ENCODE results near the gene OSBPL2. TPM values are rescaled to one million over a fixed set of nuclear protein-coding genes. Genes with fewer than 3 reads are reported as not detected.

The OSBPL2 gene
- total RNA-seq, 4 donors from 2014 or later = 52.8 to 86.7 (median 64.2) TPM

- DNase-seq = no peak
- Histone ChIP-seq H3K27ac (no peak overlapping the region), H3K27me3 (no peaks in the 10 kb centered on the region), H3K9me3 (no peaks in the 10 kb centered on the region), H3K4me3 (no peak overlapping the region), H3K4me1 (peaks cover 7 to 25% (median 18%) of the 10 kb centered on the region in 4 donors), H3K36me3 (peaks cover 0 to 66% (median 0%) of the 10 kb centered on the region in 3 donors)
- no peak for TF ChIP-seq POLR2A (IDR thresholded peaks at IDR 0.05)
These were observed 68.3 kb downstream of the OSBPL2 start for GRCh38 chr20:62306414-62307187.

DNA sequence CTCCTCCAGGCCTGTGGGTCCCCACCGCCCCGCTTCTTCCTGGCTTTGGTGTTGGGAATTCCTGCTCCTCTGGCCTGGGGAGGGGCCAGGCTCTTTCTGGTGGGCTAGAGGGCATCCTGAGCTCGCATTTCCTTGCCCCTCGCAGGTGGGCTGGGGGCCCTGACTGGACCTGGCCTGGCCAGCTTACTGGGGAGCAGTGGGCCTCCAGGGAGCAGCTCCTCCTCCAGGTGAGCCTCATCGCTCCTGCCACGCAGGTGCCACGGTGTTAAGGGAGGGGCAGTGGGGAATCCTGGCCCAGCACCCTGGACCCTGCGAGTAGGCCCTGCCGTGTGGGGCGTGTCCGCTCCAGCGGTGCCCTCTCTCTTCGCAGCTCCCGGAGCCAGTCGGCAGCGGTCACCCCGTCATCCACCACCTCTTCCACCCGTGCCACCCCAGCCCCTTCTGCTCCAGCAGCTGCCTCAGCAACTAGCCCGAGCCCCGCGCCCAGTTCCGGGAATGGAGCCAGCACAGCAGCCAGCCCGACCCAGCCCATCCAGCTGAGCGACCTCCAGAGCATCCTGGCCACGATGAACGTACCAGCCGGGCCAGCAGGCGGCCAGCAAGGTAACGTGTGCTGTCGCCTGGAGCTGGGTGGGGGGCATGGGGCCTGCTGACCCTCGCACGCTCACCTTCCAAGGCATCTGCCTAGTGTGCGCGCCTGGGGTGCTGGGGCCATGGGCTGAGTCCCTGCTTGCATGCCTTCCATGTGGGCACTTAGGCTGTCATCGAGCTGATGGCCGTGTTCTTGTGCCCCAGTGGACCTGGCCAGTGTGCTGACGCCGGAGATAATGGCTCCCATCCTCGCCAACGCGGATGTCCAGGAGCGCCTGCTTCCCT, 69.1 kb downstream of the OSBPL2 start:
- H3K4me1 ChIP-seq = peaks cover 7 to 25% (median 18%) of the 10 kb centered on the region in 4 donors
- no peak for DNase-seq
- H3K27me3 ChIP-seq = no peaks in the 10 kb centered on the region
- TF ChIP-seq POLR2A (IDR thresholded peaks at IDR 0.05) = no peak
- TF ChIP-seq, protein P1, sequence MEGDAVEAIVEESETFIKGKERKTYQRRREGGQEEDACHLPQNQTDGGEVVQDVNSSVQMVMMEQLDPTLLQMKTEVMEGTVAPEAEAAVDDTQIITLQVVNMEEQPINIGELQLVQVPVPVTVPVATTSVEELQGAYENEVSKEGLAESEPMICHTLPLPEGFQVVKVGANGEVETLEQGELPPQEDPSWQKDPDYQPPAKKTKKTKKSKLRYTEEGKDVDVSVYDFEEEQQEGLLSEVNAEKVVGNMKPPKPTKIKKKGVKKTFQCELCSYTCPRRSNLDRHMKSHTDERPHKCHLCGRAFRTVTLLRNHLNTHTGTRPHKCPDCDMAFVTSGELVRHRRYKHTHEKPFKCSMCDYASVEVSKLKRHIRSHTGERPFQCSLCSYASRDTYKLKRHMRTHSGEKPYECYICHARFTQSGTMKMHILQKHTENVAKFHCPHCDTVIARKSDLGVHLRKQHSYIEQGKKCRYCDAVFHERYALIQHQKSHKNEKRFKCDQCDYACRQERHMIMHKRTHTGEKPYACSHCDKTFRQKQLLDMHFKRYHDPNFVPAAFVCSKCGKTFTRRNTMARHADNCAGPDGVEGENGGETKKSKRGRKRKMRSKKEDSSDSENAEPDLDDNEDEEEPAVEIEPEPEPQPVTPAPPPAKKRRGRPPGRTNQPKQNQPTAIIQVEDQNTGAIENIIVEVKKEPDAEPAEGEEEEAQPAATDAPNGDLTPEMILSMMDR (IDR thresholded peaks at IDR 0.05) = no peak
- no peaks in the 10 kb centered on the region for H3K9me3 ChIP-seq
- H3K27ac ChIP-seq = no peak overlapping the region
- H3K36me3 ChIP-seq = peaks cover 0 to 73% (median 0%) of the 10 kb centered on the region in 3 donors
- no peak overlapping the region for H3K4me3 ChIP-seq

GRCh38 chr20:62308102-62308822, 69.9 kb downstream of the OSBPL2 start:
- H3K4me1 ChIP-seq = peaks cover 7 to 25% (median 17%) of the 10 kb centered on the region in 4 donors
- H3K36me3 ChIP-seq = peaks cover 0 to 73% (median 0%) of the 10 kb centered on the region in 3 donors
- TF ChIP-seq, protein P1 (IDR thresholded peaks at IDR 0.05) = no peak
- no peak for TF ChIP-seq POLR2A (IDR thresholded peaks at IDR 0.05)
- no peaks in the 10 kb centered on the region for H3K27me3 ChIP-seq
- H3K27ac ChIP-seq = no peak overlapping the region
- DNase-seq = no peak
- H3K4me3 ChIP-seq = no peak overlapping the region
- no peaks in the 10 kb centered on the region for H3K9me3 ChIP-seq

DNA sequence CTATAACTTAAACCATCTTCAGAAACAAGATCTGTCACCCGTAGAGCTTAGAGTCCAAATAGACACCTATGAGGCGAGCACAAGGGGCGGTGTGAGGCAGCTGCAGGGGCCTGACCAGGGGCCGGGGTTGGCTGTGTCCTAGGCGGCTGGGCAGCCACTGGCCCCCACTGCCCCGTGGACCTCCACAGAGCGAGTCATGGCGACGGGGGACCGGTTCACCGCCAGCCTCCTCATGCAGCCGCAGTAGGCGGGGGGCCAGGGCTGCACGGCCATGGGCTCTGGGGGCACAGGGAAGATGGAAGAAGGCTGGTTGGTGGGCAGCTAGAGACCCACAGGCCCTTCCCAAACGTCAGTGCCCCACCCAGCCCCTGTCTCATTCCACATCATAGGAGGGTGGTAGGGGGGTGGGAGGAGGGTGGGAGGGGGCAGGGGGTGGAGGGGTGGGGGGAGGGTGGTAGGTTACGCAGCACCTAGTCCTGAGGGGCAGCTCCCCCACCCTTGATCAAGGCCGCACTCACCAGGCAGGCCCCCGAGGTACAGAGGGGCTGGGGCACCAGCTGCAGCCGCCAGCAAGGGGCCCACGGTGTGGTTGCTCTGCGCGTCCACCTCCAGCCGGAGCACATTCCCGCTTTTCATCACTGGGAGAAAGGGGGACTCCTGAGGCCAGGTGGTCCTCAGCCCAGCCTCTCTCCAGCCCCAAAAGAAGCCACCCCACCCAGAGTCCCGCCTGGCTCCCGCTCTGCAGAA, 71.0 kb downstream of the OSBPL2 start:
- Histone ChIP-seq H3K27ac (no peak overlapping the region), H3K36me3 (peaks cover 0 to 76% (median 0%) of the 10 kb centered on the region in 3 donors), H3K4me3 (no peak overlapping the region), H3K27me3 (no peaks in the 10 kb centered on the region), H3K4me1 (peaks cover 3 to 17% (median 8%) of the 10 kb centered on the region in 4 donors), H3K9me3 (no peaks in the 10 kb centered on the region)
- TF ChIP-seq POLR2A (IDR thresholded peaks at IDR 0.05) = no peak
- TF ChIP-seq, protein P1 (IDR thresholded peaks at IDR 0.05) = no peak
- no peak for DNase-seq

DNA sequence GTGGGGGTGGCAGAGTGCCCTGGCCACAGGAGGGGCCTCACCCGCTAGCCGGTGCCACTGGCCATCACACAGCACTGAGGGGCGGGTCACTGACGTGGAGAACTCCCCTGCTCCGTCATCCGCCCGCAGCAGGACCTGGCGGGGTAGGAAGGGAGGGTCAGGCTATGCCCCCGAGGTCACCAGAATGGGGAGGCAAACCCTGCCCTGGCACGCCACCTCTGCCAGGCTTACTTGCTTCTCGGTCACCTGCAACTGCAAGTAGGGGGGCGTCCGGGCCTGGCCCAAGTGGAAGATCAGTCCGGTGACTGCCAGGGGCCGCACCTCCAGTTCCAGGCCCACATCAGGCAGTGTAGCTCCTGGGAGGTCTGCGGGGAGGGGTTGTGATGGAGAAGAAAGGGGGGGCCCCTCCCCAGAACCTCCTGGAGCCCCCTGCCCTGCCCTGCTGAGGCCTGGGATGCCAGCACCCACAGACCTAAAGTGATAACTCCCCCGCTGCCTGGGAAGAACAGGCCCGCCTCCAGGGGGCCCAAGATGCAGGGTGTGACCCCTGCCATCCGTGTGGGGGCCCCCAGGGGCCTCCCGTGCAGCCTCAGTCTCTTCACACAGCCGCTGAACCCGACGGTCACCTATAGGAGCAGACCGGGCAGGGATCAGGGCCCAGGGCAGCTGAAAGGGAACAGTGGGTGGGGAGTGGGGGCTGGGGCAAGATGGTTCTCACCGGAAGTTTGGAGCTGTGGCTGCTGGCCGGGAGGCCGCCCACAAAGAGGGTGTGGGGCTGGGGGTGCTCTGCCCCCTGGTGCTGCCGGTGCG, 71.8 kb downstream of the OSBPL2 start:
- Histone ChIP-seq H3K27ac (no peak overlapping the region), H3K9me3 (no peaks in the 10 kb centered on the region), H3K27me3 (no peaks in the 10 kb centered on the region), H3K36me3 (peaks cover 0 to 76% (median 0%) of the 10 kb centered on the region in 3 donors), H3K4me1 (peaks cover 0 to 9% (median under 1%) of the 10 kb centered on the region in 4 donors), H3K4me3 (no peak overlapping the region)
- DNase-seq = no peak
- TF ChIP-seq POLR2A (IDR thresholded peaks at IDR 0.05) = no peak
- TF ChIP-seq, protein P1 (IDR thresholded peaks at IDR 0.05) = no peak
